Fibroblast of lung (primary cell): ENCODE measurements around the gene C1RL. TPM values are rescaled to one million over a fixed set of nuclear protein-coding genes. Genes with fewer than 3 reads are reported as not detected.

Source experiments
- DNase-seq, 2 donors: peaks; one replicate each; pipeline versions ENCODE4 v3.0.0 to v3.0.0-alpha.2; 2010; ENCODE audit warnings: low read depth in 2 of 2
- H2AFZ ChIP-seq: 2 replicates; pipeline ENCODE4 v1.5.1; 2012; ENCODE audit warnings: low read length, control low read depth, inconsistent platforms
- H3K27ac ChIP-seq: 2 replicates; pipeline ENCODE4 v1.5.1; 2011; ENCODE audit warnings: low read length, control low read depth; ENCODE audit not compliant: insufficient read depth
- H3K27me3 ChIP-seq: 2 replicates; pipeline ENCODE4 v1.5.1; 2011; ENCODE audit warnings: mild to moderate bottlenecking, low read length; ENCODE audit not compliant: control insufficient read depth, insufficient read depth
- H3K36me3 ChIP-seq: 2 replicates; pipeline ENCODE4 v1.5.1; 2011; ENCODE audit warnings: low read length; ENCODE audit not compliant: control insufficient read depth, insufficient read depth
- H3K4me1 ChIP-seq: 2 replicates; pipeline ENCODE4 v1.5.1; 2011; ENCODE audit warnings: low read length; ENCODE audit not compliant: control insufficient read depth, insufficient read depth; ENCODE audit errors: extremely low read depth
- H3K4me2 ChIP-seq: 2 replicates; pipeline ENCODE4 v1.5.1; 2011; ENCODE audit warnings: low read length, control low read depth; ENCODE audit not compliant: insufficient read depth; ENCODE audit errors: extremely low read depth
- H3K4me3 ChIP-seq, 4 experiments: fragments of 200-600 bp in 1 of 4; sonication (generic) in 1 of 4; replicated peaks in 1 of 4; 2 replicates each; pipeline ENCODE4 v1.5.1; 2011 to 2016; ENCODE audit warnings: low read length in 4 of 4, low read depth in 3 of 4, mild to moderate bottlenecking in 3 of 4, control low read depth in 2 of 4, inconsistent platforms in 1 of 4, mixed read lengths in 1 of 4; ENCODE audit not compliant: insufficient read depth in 1 of 4; ENCODE audit errors: control extremely low read depth in 1 of 4
- H3K79me2 ChIP-seq: 2 replicates; pipeline ENCODE4 v1.5.1; 2012; ENCODE audit warnings: mild to moderate bottlenecking, low read length, inconsistent platforms; ENCODE audit not compliant: control insufficient read depth, insufficient read depth
- H3K9ac ChIP-seq: 2 replicates; pipeline ENCODE4 v1.5.1; 2011; ENCODE audit warnings: mild to moderate bottlenecking, low read length, control low read depth; ENCODE audit not compliant: insufficient read depth
- H3K9me3 ChIP-seq: 2 replicates; pipeline ENCODE4 v1.5.1; 2012; ENCODE audit warnings: low read depth, low read length; ENCODE audit not compliant: control insufficient read depth, insufficient read depth
- H4K20me1 ChIP-seq: 2 replicates; pipeline ENCODE4 v1.5.1; 2011; ENCODE audit warnings: low read length; ENCODE audit not compliant: control insufficient read depth, insufficient read depth; ENCODE audit errors: extremely low read depth
- EZH2 ChIP-seq: IDR thresholded peaks from 2 replicates; pipeline ENCODE4 v1.5.1; 2012; ENCODE audit warnings: low read length, control low read depth, mild to moderate bottlenecking; ENCODE audit errors: missing control alignments
- polyA plus RNA-seq, 2 donors: library from polyadenylated mRNA; depleted of rRNA in 1 of 2; stranded (reverse) in 1 of 2; unstranded in 1 of 2; fragments of >200 nt; gene quantifications; 2 replicates each; pipeline ENCODE4 v1.2.1, GENCODE V29; 2011 to 2012; ENCODE audit warnings: missing spikeins in 1 of 2
- total RNA-seq: library from RNA; depleted of rRNA; stranded (reverse); fragments of >200 nt; gene quantifications from 2 replicates; pipeline ENCODE4 v1.2.1, GENCODE V29; 2014
- TF ChIP-seq, protein P1 (sequence below), 2 donors: IDR thresholded peaks in 1 of 2; conservative IDR thresholded peaks in 1 of 2; 1 replicate in 1 of 2; 2 replicates in 1 of 2; pipeline ENCODE4 v1.5.1; 2011 to 2012; ENCODE audit warnings: low read length in 2 of 2, control low read depth in 1 of 2, inconsistent platforms in 1 of 2, low read depth in 1 of 2, mild to moderate bottlenecking in 1 of 2

Gene C1RL
- total and polyA plus RNA-seq, 2 donors (not counting 1 experiment from before 2014, with no cell fraction given), result 46.2 to 64.9 TPM

DNA sequence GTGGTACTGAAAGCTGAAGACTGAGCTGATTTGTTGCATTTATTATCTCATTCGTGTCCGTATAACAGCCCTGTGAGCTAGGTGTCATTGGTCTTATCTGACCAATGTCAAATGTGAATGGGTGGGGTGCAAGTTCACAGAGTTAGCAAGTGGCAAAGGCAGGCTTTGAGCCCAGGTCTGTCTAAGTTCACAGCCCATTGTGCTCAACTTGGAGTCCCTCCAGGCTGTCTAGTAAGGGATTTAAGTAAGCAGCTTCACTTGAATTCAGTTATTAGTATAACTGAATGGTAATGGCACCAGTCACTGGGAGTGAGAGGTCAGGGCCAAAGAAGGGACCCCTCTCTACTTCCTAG lies 40.0 kb downstream of the C1RL start:
- no peaks in the 10 kb centered on the region for H3K4me1 ChIP-seq
- H3K9ac ChIP-seq, result no peak overlapping the region
- TF ChIP-seq EZH2, result no peak
- TF ChIP-seq, protein P1, sequence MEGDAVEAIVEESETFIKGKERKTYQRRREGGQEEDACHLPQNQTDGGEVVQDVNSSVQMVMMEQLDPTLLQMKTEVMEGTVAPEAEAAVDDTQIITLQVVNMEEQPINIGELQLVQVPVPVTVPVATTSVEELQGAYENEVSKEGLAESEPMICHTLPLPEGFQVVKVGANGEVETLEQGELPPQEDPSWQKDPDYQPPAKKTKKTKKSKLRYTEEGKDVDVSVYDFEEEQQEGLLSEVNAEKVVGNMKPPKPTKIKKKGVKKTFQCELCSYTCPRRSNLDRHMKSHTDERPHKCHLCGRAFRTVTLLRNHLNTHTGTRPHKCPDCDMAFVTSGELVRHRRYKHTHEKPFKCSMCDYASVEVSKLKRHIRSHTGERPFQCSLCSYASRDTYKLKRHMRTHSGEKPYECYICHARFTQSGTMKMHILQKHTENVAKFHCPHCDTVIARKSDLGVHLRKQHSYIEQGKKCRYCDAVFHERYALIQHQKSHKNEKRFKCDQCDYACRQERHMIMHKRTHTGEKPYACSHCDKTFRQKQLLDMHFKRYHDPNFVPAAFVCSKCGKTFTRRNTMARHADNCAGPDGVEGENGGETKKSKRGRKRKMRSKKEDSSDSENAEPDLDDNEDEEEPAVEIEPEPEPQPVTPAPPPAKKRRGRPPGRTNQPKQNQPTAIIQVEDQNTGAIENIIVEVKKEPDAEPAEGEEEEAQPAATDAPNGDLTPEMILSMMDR (conservative IDR thresholded peaks at IDR 0.05 in 1 of 2, IDR thresholded peaks at IDR 0.05 in 1 of 2; ENCODE audit: low read depth in 1 of 2, low read length in 2 of 2), result no peak
- H3K36me3 ChIP-seq, result peaks cover 20% of the 10 kb centered on the region
- no peak overlapping the region for H3K27ac ChIP-seq
- H3K79me2 ChIP-seq, result no peaks in the 10 kb centered on the region
- no peak overlapping the region for H3K4me3 ChIP-seq
- H3K27me3 ChIP-seq, result no peaks in the 10 kb centered on the region
- H4K20me1 ChIP-seq, result no peaks in the 10 kb centered on the region
- no peak overlapping the region for H3K4me2 ChIP-seq
- H3K9me3 ChIP-seq, result no peaks in the 10 kb centered on the region
- DNase-seq, result no peak
- no peak overlapping the region for H2AFZ ChIP-seq

DNA sequence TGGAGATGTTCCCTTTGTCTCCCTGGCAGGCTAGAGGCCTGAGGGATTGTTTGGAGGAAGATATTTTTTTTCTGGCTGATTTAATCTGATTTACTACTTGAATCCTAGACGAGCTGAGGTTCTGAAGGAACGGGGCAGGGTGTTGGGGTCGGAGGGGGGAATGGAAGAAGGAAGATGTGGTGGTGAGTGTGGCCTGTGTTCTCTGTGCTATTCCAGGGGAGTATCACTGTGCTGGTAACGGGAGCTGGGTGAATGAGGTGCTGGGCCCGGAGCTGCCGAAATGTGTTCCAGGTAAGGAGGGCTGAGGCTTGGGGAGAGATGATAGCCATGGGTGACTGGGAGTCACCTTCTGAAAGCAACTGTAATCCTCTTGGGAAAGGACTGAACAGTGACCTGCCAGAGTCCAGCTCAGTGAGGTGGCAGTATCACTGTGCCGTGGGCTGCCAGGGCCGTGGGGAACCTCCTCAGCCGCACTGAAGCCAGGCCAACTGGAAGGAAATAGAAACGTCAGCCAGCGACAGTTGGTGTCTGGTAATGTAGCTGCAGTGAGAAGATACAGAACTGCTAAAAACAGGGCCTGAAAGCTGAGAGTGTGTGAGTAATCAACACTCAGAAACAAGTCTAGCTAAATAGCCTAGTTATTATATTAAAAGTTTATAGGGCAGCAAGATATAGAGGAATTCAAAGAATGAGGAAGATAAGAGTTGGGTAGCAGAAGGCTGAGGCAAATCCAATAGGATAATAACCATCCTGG lies 40.6 kb downstream of the C1RL start:
- peak in 1 of 2 donors; percentile 46 for DNase-seq
- Histone ChIP-seq H3K9me3 (no peaks in the 10 kb centered on the region), H3K4me2 (no peak overlapping the region), H4K20me1 (no peaks in the 10 kb centered on the region), H3K4me1 (no peaks in the 10 kb centered on the region), H3K36me3 (peaks cover 22% of the 10 kb centered on the region), H3K27me3 (no peaks in the 10 kb centered on the region), H3K79me2 (no peaks in the 10 kb centered on the region), H3K27ac (no peak overlapping the region), H3K4me3 (no peak overlapping the region), H3K9ac (no peak overlapping the region), H2AFZ (no peak overlapping the region)
- TF ChIP-seq, protein P1 (conservative IDR thresholded peaks at IDR 0.05 in 1 of 2, IDR thresholded peaks at IDR 0.05 in 1 of 2; ENCODE audit: low read depth in 1 of 2, low read length in 2 of 2), result no peak
- no peak for TF ChIP-seq EZH2

DNA sequence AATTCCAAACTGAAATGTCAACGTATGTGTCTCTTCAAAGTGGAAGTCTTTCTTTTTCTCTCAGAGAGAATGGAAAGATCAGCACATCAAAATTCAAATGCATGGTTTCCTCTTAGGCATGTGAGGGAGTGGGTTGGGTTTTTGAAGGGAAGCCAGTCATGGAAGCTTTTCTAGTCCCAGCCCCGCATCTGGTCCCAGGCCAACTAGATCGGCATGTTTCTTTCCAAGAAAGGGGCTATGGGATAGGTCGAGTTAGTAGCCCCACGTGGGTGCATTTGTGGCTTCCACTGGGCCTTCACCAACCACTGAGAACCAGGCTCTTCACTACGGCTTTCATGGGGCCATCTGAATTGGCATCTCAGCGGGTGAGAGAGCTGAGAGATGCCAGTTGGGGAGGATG lies 41.9 kb downstream of the C1RL start:
- Histone ChIP-seq H3K27ac (no peak overlapping the region), H2AFZ (no peak overlapping the region), H3K36me3 (peaks cover 22% of the 10 kb centered on the region), H3K4me3 (no peak overlapping the region), H3K27me3 (no peaks in the 10 kb centered on the region), H4K20me1 (no peaks in the 10 kb centered on the region), H3K4me2 (no peak overlapping the region), H3K79me2 (no peaks in the 10 kb centered on the region), H3K9ac (no peak overlapping the region), H3K9me3 (no peaks in the 10 kb centered on the region), H3K4me1 (no peaks in the 10 kb centered on the region)
- TF ChIP-seq, protein P1 (conservative IDR thresholded peaks at IDR 0.05 in 1 of 2, IDR thresholded peaks at IDR 0.05 in 1 of 2; ENCODE audit: low read depth in 1 of 2, low read length in 2 of 2), result no peak
- no peak for TF ChIP-seq EZH2
- no peak for DNase-seq
